ENCODE results near the gene MYH9.

Gene MYH9

DNA sequence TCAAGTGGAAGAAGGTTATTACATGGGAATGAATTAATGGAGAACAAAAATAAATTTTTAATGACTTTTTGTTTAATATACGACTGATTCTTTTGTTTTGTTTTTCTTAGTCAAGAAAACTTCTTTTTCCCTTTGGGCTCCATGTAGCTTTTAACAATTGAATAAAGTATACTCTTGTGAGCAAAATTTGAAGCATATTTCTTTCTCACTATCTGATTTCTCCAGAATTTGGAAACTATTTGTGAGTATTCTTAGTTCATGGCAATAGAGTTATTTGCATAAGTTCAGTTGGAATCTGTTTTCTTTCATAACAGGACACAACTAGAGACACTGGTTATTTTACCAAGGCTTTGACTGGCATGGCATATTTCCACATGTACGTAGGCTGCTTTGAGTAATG is 138.6 kb downstream of the MYH9 start:
- no peak for DNase-seq (ENCODE audit: low read depth in 2 of 2)

- no peak for DNase-seq (ENCODE audit: low read depth in 2 of 2)
These were observed 139.8 kb downstream of the MYH9 start for GRCh38 chr22:36247955-36248354.

GRCh38 chr22:36246718-36247117 is 141.0 kb downstream of the MYH9 start:
- DNase-seq (ENCODE audit: low read depth in 2 of 2): no peak

DNA sequence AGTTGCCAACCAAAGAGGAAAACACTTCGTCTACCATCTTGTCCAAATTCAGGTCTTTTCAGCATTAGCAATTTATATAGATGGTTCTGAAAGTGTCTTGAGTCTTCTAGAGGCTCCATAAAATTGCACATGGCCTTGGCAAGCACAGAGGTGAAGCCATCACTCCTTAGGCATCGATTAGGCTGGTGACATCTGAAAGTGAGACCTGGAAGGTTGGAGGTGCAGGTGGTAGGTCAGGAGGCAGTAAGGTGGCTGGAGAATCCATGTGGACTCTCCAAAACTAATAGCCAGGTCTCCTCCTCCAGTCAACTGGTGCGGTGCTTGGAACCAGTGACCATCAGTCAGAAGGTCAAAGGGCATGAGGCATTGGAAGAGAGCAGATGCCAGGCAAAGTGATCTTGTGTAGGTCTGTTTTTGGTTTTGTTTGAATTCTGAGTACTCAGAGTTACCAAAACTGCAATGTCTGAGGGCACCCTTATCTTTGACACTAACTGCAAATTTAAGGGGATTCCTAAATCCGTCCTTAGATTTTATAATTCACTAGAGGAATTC is 141.9 kb downstream of the MYH9 start:
- DNase-seq (ENCODE audit: low read depth in 2 of 2): no peak

DNA sequence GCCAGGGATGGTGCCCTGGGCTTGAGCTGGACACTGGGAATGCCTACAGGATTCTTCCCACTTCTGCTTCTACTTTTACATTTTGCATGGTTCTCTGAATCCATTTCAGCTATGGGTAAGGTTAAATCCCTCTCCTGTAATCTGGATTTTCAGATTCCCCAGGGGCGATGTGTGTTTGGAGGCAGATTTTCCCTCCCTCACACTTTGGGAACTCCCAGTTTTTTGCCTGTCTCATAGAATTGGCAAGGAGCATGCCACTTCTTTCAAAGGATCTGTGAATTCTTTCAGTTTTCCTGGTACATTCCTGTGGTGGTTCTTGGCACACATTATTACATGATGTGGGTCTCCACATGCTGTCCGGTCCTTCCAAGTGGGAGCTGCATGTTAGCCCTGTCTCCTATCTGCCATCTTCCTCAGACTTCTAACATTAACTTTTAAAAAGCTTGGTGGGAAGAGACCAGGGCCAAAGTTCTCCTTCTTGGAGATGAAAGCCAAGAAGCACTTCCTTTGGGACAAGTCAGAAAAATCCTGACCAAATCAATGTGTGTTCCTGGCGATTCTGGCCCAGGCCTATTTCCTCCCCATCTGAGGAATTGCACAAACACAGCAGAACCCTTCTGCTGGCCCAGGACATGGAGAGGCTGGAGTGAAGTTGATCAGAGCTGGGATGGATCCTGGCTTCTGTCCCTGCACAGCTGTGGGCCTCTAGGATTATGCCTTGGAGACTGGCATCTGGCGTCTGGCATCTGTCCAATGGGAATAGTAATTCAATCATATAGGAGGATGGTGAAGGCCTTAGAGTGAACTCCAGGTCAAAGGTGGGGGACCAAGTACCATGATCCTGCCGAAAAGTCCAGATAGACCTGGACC is 143.0 kb downstream of the MYH9 start:
- no peak for DNase-seq (ENCODE audit: low read depth in 2 of 2)

DNA sequence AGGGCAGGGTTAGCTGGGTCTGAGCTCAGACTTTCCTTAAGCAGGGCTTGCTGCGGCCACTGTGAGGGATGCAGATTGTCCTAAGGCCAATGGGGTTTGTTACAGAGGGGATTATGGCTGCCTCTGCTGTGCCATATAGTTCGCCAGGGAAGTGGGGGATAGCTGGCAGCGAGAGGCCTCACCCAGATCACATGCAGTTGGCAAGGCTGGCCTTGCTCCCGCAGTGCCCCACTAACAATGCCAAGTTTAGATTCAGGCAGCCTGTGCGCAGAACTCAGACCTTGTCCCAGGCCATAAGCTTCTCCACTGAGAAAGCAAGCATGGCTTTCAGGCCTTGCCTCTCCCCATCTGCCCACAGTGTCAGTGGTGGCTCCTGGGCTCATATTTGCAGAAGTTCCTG is 143.8 kb downstream of the MYH9 start:
- no peak for DNase-seq (ENCODE audit: low read depth in 2 of 2)

DNA sequence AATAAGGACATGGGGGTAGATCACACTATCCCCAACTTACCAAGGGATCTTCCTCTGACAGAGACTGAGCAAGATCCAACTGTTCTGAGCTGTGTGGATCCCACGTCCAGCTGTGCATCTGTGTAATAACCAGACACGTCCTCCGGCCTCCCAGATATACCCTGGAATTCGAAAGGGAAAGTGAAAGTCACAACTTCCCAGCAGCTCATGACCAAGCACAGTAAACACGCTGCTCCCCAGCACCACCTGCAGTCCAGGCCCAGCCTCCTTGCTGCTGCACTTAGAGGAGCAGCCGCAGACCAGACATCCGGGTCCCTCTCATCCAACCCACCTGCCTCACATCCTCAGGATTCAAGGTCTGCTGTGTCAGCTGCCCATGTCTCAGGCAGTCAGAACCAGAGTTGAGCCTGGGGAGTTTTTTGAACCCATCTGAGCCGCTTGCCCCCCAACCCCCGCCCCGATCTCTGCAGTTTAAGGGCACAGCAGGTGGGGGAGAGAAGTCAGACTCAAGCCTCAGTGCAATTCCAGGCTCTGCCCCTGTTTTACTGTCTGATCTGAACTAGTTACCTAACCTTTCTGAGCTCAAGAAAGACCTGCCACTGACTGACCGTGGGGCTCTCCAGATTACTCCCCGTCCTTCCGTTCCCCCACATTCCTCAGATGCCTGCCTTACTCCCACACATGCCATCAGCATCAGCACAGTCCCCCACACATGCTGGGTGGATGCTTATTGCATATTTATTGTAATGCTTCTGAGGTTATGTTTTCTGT is 148.2 kb downstream of the MYH9 start, which contains the start of gene APOL2:
APOL2 (minus strand) TSS at position 127 of the 771 bp plus-strand sequence. CDS start 6,365 bp downstream, outside the sequence.
- peak; percentile 60 to 61 for DNase-seq (ENCODE audit: low read depth in 2 of 2)

DNA sequence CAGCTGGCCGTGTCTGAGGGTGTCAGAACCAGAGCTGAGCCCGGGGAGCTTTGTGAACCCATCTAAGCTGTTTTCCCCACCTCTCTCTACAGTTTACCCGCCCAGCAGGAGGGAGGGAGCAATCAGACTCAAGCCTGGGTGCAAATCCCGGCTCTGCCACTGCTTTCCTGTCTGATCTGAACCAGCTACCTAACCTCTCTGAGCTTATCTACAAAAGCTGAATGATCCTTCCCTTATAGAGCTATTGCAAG is 148.7 kb downstream of the MYH9 start:
- no peak for DNase-seq (ENCODE audit: low read depth in 2 of 2)

- no peak for DNase-seq (ENCODE audit: low read depth in 2 of 2)
These were observed 149.2 kb downstream of the MYH9 start for GRCh38 chr22:36238373-36239149.

DNA sequence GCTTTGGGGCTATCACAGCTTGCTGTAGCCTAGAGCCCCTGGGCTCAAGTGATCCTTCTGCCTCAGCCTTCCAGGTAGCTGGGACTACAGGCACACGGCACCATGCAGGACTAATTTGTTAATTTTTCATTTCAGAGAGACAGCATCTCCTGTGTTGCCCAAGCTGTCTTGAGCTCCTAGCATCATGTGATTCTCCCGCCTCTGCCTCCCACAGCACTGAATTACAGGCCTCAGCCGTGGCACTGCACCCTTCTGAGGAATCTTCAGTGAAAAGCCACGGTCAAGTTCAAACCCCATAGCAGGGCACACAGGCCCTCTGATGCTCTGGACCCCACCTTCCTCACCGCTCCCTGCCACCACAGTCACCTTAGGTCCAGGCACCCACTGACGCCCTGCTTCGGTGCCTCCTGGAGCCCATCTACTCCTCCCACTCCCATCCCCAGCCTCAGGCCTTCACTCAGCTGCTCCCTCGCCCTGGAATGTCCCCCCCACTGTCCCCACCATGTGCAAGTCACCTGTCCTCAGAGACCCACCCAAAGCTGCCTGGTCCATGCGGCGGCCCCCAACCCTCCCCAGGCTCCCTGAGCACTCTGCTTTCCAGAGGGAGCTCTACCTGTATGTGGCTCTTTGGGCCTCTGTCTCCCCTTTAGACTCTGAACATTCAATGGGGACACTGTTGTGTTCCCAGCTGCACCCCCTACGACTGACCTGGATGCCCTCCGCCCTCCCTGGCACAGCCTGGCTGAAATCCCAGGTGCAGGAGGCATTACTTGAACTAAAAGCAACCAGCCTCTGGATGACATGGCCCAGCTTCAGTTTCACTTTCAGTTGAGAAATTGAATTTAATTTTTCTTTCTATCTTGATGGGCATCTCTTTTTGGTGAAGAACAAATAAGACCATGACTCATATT is 150.1 kb downstream of the MYH9 start:
- DNase-seq (ENCODE audit: low read depth in 2 of 2): no peak

- DNase-seq (ENCODE audit: low read depth in 2 of 2): no peak
These were observed 151.1 kb downstream of the MYH9 start for GRCh38 chr22:36236388-36237319.

DNA sequence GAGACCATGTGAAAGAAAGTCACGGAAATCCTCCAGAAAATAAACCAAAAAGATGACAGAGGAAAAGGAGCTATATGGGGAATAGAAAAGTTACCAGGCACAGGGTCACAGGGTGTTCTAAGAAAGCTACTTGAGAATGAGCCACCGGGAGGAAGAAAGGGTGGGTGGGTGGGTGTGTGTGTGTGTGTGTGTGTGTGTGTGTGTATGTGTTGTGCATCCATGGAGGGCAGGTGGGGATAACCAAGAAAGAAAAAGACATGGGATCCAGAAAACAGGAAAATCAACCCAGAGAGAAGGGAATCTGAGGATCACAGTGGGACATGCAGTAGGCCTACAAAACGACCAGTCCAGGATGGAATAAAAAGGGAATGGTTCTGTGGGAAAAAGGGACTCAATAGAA is 152.2 kb downstream of the MYH9 start:
- no peak for DNase-seq (ENCODE audit: low read depth in 2 of 2)

DNA sequence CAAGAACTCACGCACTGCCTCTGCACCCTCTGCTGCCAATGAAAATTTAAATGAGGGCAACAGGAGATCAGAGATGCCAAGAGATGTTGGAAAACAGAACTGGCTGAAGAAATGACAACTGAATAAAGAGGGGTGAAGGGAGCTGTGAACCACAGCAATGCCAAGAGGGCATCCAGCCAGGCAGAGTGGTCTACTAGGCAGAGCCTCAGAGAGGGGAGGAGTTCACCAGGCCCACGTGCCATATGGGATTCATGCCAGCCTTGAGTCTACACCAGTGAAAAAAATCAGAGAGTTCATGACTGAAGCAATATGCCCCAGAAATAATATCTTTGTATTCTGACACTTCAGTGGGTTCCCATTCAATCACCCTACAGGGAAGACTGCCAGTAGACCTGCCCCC is 152.8 kb downstream of the MYH9 start:
- no peak for DNase-seq (ENCODE audit: low read depth in 2 of 2)

GRCh38 chr22:36234213-36234612 is 153.6 kb downstream of the MYH9 start:
- DNase-seq (ENCODE audit: low read depth in 2 of 2): no peak

- DNase-seq (ENCODE audit: low read depth in 2 of 2): no peak
These were observed 154.0 kb downstream of the MYH9 start for GRCh38 chr22:36233796-36234195.

DNA sequence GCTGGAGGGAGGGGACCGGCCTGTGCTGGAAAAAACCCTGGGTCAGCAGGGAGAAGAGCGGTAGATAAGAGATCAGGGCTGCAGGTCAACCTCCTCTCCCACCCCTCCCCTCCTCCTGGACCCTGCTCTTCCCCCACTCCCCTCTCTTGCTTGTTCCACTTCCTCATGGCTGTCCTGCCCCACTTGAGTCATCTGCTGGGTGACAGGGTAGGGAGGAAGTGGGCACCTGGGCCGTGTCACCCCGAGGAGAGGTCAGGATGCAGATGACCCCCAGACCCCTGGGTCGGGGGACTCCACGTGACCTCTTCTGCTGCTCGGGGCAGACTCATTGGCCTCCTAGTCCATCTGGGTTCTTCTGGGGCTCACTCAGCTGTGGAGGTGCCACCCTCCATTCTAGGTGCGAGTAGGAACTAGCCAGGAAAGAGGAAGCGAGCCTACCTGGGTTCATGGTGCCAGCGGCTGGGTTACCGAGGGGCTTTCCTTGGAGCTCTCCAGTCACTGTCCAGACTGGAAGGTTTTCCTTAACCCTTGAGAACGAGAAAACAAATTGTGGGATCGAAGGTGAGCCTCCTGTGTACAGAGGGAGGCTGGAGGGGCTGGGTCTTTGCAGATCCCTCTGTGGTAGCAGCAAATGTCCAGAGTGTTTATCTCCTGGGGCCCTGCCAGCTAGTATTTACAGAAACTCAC is 154.9 kb downstream of the MYH9 start:
- no peak for DNase-seq (ENCODE audit: low read depth in 2 of 2)

All from stimulated activated CD8-positive, alpha-beta memory T cell treated with anti-CD3 and anti-CD28 coated beads, Interleukin-7, amount 100 ng/mL, for 1 hour (primary cell).